RCC 7860 (cell line): ENCODE results near the gene MED13L.

ENCODE experiments used
- DNase-seq: peaks from one replicate; pipeline ENCODE4 v3.0.0-alpha.2; 2015; ENCODE audit warnings: low spot score
- FAIRE-seq: peaks from 2 replicates; lab custom pipeline; 2012; peaks lifted over from hg19 to GRCh38; lab: Jason Lieb, UNC

Gene MED13L

GRCh38 chr12:116159593-116160200 is 117.8 kb downstream of the MED13L start:
- DNase-seq (no peak), FAIRE-seq (no peak)

DNA sequence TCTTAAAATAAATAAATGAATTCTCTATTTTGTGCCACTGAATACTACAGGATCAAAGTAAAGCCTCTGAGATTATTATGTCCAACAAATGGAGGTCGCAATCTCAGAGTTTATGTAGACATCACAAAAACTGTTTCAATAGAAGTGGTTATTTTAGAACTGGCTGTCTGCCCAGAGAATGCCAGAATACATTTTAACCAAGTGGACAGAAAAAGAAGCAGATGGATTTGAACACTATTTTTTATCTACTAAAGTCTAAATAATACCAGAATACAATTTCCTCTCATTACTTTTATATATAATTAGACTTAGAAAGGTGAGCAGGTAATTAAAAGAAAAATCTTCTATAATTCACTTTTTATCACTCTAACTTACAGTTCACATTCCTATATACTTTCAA is 118.3 kb downstream of the MED13L start:
- FAIRE-seq = no peak
- no peak for DNase-seq

DNA sequence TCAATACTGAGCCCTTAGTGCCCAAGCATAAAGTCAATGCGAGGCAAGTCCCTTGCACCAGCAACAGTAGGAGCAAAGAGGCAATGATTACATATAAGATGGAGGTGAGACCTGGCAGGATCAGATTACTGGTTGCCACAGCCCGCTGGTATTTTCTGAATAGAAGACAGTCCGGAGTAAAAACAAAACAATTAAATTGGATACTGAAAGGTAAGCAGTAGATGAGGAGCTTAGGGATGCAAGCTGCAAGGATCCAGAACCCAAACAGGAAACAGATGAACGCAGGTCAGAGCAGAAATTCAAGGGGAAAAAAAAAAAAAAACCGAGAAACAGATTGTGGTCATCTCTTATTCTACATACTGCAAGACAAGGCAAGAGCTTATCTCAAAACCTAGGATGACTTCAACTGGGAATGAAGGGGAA is 119.6 kb downstream of the MED13L start:
- no peak for DNase-seq
- FAIRE-seq = no peak

GRCh38 chr12:116156614-116157013 is 120.9 kb downstream of the MED13L start:
- DNase-seq (no peak), FAIRE-seq (no peak)

DNA sequence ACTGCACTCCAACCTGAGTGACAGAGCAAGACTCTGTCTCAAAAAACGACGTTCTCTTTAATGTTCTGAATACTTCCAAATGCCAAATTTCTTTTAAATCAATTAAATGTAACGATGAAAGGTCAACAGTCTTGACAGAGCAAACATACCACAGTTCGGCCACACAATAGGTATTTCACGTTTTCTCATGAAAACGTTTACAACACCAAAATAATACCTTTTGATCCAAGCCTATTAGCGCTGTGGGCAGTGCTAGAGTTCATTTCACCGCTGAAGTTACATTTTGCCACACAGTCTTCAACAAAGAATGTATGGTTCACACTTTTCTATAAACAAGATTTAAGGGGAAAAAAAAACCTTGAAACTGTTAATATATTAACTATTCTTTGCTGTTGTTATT is 122.1 kb downstream of the MED13L start:
- FAIRE-seq = no peak
- no peak for DNase-seq

DNA sequence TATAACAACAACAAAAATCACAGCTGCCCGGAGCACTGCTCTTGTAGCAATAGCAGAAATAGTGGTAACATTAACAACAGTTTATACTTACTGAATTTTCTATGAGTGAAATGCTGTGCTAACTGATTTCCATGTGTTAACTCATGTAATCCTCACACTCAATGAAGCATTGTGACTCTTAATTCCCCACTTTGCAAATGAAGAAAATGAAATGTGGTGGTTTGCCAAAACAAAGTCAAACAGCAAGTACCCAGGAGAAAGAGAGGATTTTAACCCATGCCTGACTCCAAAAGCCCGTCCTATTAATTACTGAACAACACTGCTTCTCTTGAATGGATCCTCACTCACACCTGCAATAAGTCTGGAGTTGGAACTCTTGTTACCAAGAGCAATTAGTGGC is 123.5 kb downstream of the MED13L start:
- no peak for DNase-seq
- no peak for FAIRE-seq

DNA sequence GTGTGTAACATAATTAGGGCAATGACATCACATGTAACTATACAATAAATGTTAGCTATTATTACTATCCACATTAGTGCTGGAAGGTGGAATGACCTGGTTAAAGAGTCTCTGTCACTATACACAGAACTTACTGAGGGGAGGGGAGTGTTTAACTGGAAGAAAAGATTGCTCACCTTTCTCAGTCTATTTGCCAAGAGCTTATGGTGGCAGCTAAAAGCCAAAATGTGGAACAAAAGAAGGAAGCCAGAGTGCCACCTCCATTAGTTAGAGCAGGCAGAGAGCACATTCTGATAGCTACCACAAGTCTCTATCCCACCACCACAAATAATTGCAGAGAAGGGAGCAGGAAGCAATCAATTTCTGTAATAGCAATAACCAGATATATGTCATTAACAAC is 124.4 kb downstream of the MED13L start:
- no peak for FAIRE-seq
- DNase-seq = no peak

DNA sequence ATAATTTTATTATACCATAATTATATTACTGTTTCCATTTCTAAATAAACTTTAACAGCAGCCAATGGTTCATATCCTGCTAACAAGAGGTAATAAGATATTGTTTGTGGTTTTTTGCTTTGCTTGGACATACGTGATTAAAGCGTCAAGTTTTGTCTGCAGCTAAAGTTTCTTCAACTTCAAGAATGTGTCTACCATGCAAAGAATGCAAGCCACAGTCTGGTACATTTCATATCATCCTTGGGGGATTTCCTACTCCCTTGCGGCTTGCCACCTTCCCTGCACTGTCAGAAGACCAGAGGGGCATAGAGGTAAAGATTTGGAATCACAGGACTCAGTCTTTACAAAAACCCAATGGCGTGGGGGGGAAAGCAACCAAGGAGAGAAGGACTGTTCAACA is 125.2 kb downstream of the MED13L start:
- DNase-seq (peak; percentile 77), FAIRE-seq (peak; percentile 89)

DNA sequence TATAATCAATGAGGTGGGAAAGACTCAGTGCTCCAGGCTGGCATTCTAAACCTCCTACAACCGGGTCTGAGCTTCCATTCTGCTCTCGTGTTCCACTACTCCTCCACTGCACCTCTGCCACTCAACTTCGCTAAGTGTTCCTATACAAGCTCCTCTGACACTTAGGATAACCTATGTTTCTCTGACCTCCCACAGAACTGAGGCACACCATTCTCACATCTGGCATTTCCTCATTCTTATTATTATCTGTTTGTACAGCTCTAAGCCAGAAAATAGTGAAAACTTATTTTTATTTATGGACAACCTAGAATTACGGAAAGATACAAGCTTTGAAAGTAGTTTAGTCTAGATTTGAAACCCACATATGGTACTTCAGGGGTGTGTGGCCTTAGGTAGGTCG is 127.0 kb downstream of the MED13L start:
- no peak for FAIRE-seq
- DNase-seq = no peak

- DNase-seq (no peak), FAIRE-seq (no peak)
Measured at GRCh38 chr12:116150001-116150400, 127.5 kb downstream of the MED13L start.

GRCh38 chr12:116148844-116149243 is 128.6 kb downstream of the MED13L start:
- DNase-seq = no peak
- no peak for FAIRE-seq

DNA sequence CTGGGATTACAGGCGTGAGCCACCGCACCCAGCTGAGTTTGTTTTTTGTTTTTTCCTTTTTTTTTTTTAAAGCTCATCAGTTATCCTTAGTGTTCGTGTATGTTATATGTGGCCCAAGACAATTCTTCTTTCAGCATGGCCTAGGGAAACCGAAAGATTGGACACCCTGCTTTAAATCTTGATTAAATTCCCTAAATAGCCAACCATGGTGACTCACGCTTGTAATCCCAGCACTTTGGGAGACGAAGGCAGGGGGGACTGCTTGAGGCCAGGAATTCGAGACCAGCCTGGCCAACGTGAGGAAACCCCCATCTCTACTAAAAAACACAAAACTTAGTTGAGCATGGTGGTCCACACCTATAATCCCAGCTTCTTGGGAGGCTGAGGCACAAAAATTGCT is 131.1 kb downstream of the MED13L start:
- no peak for FAIRE-seq
- DNase-seq = no peak

DNA sequence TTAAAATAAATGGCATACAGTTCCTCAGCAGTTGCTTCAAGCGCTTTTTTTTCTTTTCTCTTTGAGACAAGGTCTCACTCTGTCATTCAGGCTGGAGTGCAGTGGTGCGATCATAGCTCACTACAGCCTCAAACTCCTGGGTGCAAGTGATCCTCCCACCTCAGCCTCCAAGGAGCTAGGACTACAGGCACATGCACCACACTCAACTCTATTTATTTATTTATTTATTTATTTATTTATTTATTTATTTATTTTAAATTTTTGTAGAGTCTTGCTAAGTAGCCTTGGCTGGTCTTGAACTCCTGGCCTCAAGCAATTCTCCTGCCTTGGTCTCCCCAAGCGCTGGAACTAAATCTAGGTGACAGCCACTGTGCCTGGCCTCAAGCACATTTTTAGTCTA is 132.0 kb downstream of the MED13L start:
- DNase-seq (no peak), FAIRE-seq (no peak)

- FAIRE-seq = no peak
- DNase-seq = no peak
Measured at GRCh38 chr12:116144384-116144783, 133.1 kb downstream of the MED13L start.

GRCh38 chr12:116143909-116144308 is 133.6 kb downstream of the MED13L start:
- DNase-seq (peak; percentile 17), FAIRE-seq (peak; percentile 20)

DNA sequence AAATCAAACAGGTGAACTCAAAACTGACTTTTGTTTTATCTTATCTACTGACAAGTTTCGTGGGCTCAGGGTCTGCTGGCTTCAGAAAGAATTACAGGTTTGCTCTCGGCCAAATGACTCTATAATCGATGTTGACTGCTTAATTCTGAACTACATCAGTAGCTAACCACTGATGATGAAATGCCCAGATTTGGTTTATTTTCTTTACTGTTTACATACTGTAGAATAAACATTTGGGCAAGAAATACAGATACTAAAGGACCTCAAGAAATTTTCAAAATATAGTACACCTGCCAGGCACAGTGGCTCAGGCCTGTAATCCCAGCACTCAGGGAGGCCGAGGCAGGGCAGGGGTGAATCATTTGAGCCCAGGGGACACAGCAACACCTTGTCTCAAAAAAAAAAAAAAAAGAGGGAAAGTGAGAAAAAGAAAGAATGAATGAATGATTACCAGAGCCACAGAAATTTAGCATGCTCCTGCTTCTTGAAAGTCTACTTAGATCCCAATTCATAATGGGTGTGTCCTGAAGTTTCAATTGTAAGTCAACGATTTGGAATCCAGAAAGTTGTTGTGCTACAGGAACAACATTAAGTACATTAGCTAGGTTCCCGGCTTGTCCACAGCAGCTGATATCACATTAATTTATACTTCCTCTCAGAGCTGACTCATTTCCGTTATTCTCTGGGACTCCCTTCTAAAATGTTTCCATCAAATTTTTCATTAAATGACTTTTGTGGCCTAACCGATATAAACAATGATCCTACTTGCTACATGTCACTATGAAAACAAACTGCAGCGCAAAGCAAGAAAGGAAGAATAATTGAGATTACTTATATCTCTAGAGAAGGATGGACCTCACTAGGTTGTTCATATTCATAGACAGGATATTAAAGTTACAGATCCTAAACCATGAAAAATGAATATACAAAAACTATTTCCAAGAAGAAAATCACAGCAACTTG is 134.3 kb downstream of the MED13L start:
- peak; percentile 60 for DNase-seq
- FAIRE-seq = peak; percentile 67

- no peak for DNase-seq
- no peak for FAIRE-seq
Measured at GRCh38 chr12:116141833-116142162, 135.7 kb downstream of the MED13L start.

- FAIRE-seq = peak; percentile 12
- no peak for DNase-seq
Measured at GRCh38 chr12:116141110-116141832, 136.2 kb downstream of the MED13L start.

- DNase-seq (no peak), FAIRE-seq (no peak)
Measured at GRCh38 chr12:116140529-116140928, 137.0 kb downstream of the MED13L start.

- DNase-seq = peak; percentile 38
- FAIRE-seq = peak; percentile 87
Measured at GRCh38 chr12:116138781-116139180, 138.7 kb downstream of the MED13L start.

DNA sequence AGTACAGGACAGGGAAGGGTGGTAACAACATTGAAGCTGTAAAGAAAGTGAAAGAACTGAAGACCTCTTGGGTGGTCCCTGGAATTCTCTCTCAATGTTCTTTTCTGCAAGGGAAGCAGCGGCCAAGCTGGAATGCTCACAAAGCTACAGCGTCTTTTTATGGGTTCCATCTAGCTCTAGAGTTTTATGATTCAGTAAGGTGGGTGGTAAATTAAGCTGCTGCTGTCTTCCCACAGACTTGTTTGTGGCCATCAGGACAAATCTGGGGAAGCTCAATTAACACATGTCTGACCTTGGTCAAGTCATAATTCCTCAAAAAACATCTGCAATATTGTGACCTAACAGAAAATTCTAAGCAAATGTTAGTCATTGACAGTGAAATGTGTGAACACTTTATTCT is 139.1 kb downstream of the MED13L start:
- peak; percentile 8 for DNase-seq
- FAIRE-seq = no peak

- FAIRE-seq = no peak
- DNase-seq = no peak
Measured at GRCh38 chr12:116137318-116137717, 140.2 kb downstream of the MED13L start.
